Measurements from ENCODE around the gene SEMA3B. TPM values are rescaled to one million over a fixed set of nuclear protein-coding genes. Genes with fewer than 3 reads are reported as not detected.

Gene SEMA3B
- total and polyA plus RNA-seq, 2 donors (not counting 3 experiments of a cell fraction or from before 2014, with no cell fraction given) = 1.2 to 1.5 TPM

- Histone ChIP-seq H4K20me1 (replicated peaks; ENCODE audit: control insufficient read depth, extremely low read depth, insufficient read depth, low read length) (no peaks in the 10 kb centered on the region), H3K9ac (replicated peaks; ENCODE audit: extremely low read depth, insufficient read depth, low read length) (no peak overlapping the region), H3K27ac (ENCODE audit: insufficient read depth, low read depth, low read length) (no peak overlapping the region), H2AFZ (ENCODE audit: low read depth, low read length) (no peak overlapping the region), H3K79me2 (ENCODE audit: control insufficient read depth, insufficient read depth, low read length) (peaks cover 88% of the 10 kb centered on the region), H3K27me3 (ENCODE audit: control insufficient read depth in 2 of 2, insufficient read depth in 2 of 2, low read length in 2 of 2) (no peaks in the 10 kb centered on the region), H3K4me3 (replicated peaks in 1 of 3; ENCODE audit: insufficient read depth in 1 of 3, low read depth in 1 of 3, low read length in 3 of 3) (no peak overlapping the region), H3K9me1 (replicated peaks; ENCODE audit: control insufficient read depth, extremely low read depth, insufficient read depth, low read length) (no peaks in the 10 kb centered on the region), H3K9me3 (replicated peaks; ENCODE audit: control insufficient read depth, insufficient read depth, low read length) (no peaks in the 10 kb centered on the region), H3K36me3 (ENCODE audit: control insufficient read depth in 2 of 2, extremely low read depth in 1 of 2, insufficient read depth in 2 of 2, low read length in 2 of 2) (peaks cover 6 to 44% of the 10 kb centered on the region in 2 experiments), H3K4me2 (ENCODE audit: insufficient read depth, low read length) (no peak overlapping the region), H3K4me1 (ENCODE audit: control insufficient read depth, extremely low read depth, insufficient read depth, low read length) (peaks cover 87% of the 10 kb centered on the region)
- FAIRE-seq (no peak), DNase-seq (ENCODE audit: low read depth, low spot score) (no peak)
- no TSS peak for BruUV-seq (replicated peaks)
- dilution Hi-C loops (cut with MboI; ENCODE audit: extremely low pct_ligation_motif_present, low sequenced_read_pairs) = no loop called here
- CTCF ChIA-PET = interaction anchor here (1.0 to 3.7 kb wide), 6 partner anchors 10 to 72 kb away, joined by 3 to 134 read pairs (median 12); partner anchors contain the start of gene GNAI2
- intact Hi-C loops (cut with micrococcal nuclease) = no loop called here
- no peak for TF ChIP-seq CTCF (IDR thresholded peaks at IDR 0.05; ENCODE audit: extremely low read depth in 1 of 2, insufficient read depth in 1 of 2, low read depth in 1 of 2, low read length in 2 of 2)
- TF ChIP-seq GATA2 (IDR thresholded peaks at IDR 0.05; ENCODE audit: insufficient read depth, insufficient read length, low read depth, low read length) = no peak
- TF ChIP-seq EZH2 (IDR thresholded peaks at IDR 0.05; ENCODE audit: borderline replicate concordance, low read depth, low read length, severe bottlenecking) = no peak
- no peak for TF ChIP-seq MYC (IDR thresholded peaks at IDR 0.05; ENCODE audit: low read depth, low read length)
- TF ChIP-seq MAX (IDR thresholded peaks at IDR 0.05; ENCODE audit: insufficient read depth, insufficient read length) = no peak
- no peak for TF ChIP-seq POLR2A (IDR thresholded peaks at IDR 0.05; ENCODE audit: low read depth, low read length)
- no peak for TF ChIP-seq FOS (IDR thresholded peaks at IDR 0.05; ENCODE audit: borderline replicate concordance, insufficient read depth, low read length)
- no peak for TF ChIP-seq JUN (IDR thresholded peaks at IDR 0.05; ENCODE audit: borderline replicate concordance, insufficient read depth, insufficient read length, low read depth)
- no peak for TF ChIP-seq POLR2AphosphoS5 (IDR thresholded peaks at IDR 0.05; ENCODE audit: insufficient read depth, low read depth, low read length)
- POLR2A ChIA-PET = interaction anchor here (1.3 kb wide), 1 partner anchor 14 kb away, joined by 3 read pairs; no protein-coding TSS in a partner anchor
Observed at GRCh38 chr3:50249457-50249856, 19.5 kb upstream of the SEMA3B start.
